Endothelial cell of umbilical vein (primary cell): ENCODE measurements around the gene PEMT. TPM values are rescaled to one million over a fixed set of nuclear protein-coding genes. Genes with fewer than 3 reads are reported as not detected.

Experiments
- BruUV-seq: library from RNA; stranded (reverse); fragments of 400-500 nt; replicated peaks from 2 replicates; lab custom pipeline; 2021; lab: Mats Ljungman, UMichigan
- CTCF ChIA-PET: fragments of 300-600, 350-600 bp; sonication (Branson Sonifier 250); formaldehyde crosslinking; loops from one replicate; lab custom pipeline; 2021; ENCODE audit warnings: antibody characterized with exemption, inconsistent platforms; lab: Charles Lee
- POLR2A ChIA-PET: fragments of 300-600, 350-600 bp; sonication (Branson Sonifier 250); formaldehyde crosslinking; loops from one replicate; lab custom pipeline; 2021; ENCODE audit warnings: antibody characterized with exemption, inconsistent platforms; lab: Charles Lee
- DNase-seq: peaks from one replicate; pipeline ENCODE4 v3.0.0-alpha.2; 2011; ENCODE audit warnings: low read depth, low spot score
- FAIRE-seq: peaks from 2 replicates; lab custom pipeline; 2011; peaks lifted over from hg19 to GRCh38; lab: Jason Lieb, UNC
- H2AFZ ChIP-seq: 2 replicates; pipeline ENCODE4 v1.6.0; 2012; ENCODE audit warnings: low read depth, low read length, control low read depth, inconsistent platforms
- H3K27ac ChIP-seq: 2 replicates; pipeline ENCODE4 v1.5.1; 2011; ENCODE audit warnings: low read depth, mild to moderate bottlenecking, control low read depth, low read length, moderate library complexity; ENCODE audit not compliant: insufficient read depth
- H3K27me3 ChIP-seq, 2 experiments: 2 replicates each; pipeline versions ENCODE4 v1.6.0 to v1.6.1; 2011; ENCODE audit warnings: low read length in 2 of 2, mixed read lengths in 1 of 2; ENCODE audit not compliant: control insufficient read depth in 2 of 2, insufficient read depth in 2 of 2
- H3K36me3 ChIP-seq, 2 experiments: 2 replicates in 1 of 2; 3 replicates in 1 of 2; pipeline ENCODE4 v1.5.1; 2011; ENCODE audit warnings: low read length in 2 of 2, mild to moderate bottlenecking in 1 of 2, moderate library complexity in 1 of 2; ENCODE audit not compliant: control insufficient read depth in 2 of 2, insufficient read depth in 2 of 2; ENCODE audit errors: extremely low read depth in 1 of 2
- H3K4me1 ChIP-seq: 3 replicates; pipeline ENCODE4 v1.5.1; 2011; ENCODE audit warnings: mild to moderate bottlenecking, low read length; ENCODE audit not compliant: control insufficient read depth, insufficient read depth; ENCODE audit errors: extremely low read depth
- H3K4me2 ChIP-seq: 2 replicates; pipeline ENCODE4 v1.6.1; 2011; ENCODE audit warnings: low read length, control low read depth, mixed read lengths; ENCODE audit not compliant: insufficient read depth
- H3K4me3 ChIP-seq, 3 experiments: fragments of 200-600 bp in 1 of 3; sonication (generic), shearing (Covaris generic) in 1 of 3; replicated peaks in 1 of 3; 2 replicates each; pipeline ENCODE4 v1.5.1; 2011 to 2016; ENCODE audit warnings: control low read depth in 3 of 3, low read length in 3 of 3, mild to moderate bottlenecking in 2 of 3, inconsistent platforms in 1 of 3, low read depth in 1 of 3, moderate library complexity in 1 of 3; ENCODE audit not compliant: insufficient read depth in 1 of 3
- H3K79me2 ChIP-seq: 2 replicates; pipeline ENCODE4 v1.6.0; 2012; ENCODE audit warnings: low read length, inconsistent platforms; ENCODE audit not compliant: control insufficient read depth, insufficient read depth
- H3K9ac ChIP-seq: replicated peaks from 2 replicates; pipeline ENCODE3; 2011; ENCODE audit warnings: low read length, control low read depth; ENCODE audit not compliant: insufficient read depth; ENCODE audit errors: extremely low read depth
- H3K9me1 ChIP-seq: replicated peaks from 3 replicates; pipeline ENCODE4 v1.6.0; 2011; ENCODE audit warnings: mild to moderate bottlenecking, low read length; ENCODE audit not compliant: control insufficient read depth, insufficient read depth; ENCODE audit errors: extremely low read depth
- H3K9me3 ChIP-seq: replicated peaks from 2 replicates; pipeline ENCODE4 v1.5.1; 2012; ENCODE audit warnings: low read length, inconsistent platforms; ENCODE audit not compliant: control insufficient read depth, insufficient read depth
- H4K20me1 ChIP-seq: replicated peaks from 2 replicates; pipeline ENCODE3; 2011; ENCODE audit warnings: mild to moderate bottlenecking, low read length; ENCODE audit not compliant: control insufficient read depth, insufficient read depth; ENCODE audit errors: extremely low read depth
- CTCF ChIP-seq, 2 donors: IDR thresholded peaks; 1 replicate in 1 of 2; 2 replicates in 1 of 2; pipeline ENCODE4 v1.5.1; 2011; ENCODE audit warnings: low read length in 2 of 2, mild to moderate bottlenecking in 2 of 2, moderate library complexity in 2 of 2, control low read depth in 1 of 2, inconsistent platforms in 1 of 2, low read depth in 1 of 2; ENCODE audit not compliant: insufficient read depth in 1 of 2; ENCODE audit errors: extremely low read depth in 1 of 2
- EZH2 ChIP-seq: IDR thresholded peaks from 2 replicates; pipeline ENCODE4 v1.6.1; 2012; ENCODE audit warnings: borderline replicate concordance, low read depth, mild to moderate bottlenecking, moderate library complexity, low read length, inconsistent platforms; ENCODE audit not compliant: severe bottlenecking
- FOS ChIP-seq: IDR thresholded peaks from 2 replicates; pipeline ENCODE4 v1.6.1; 2011; ENCODE audit warnings: mild to moderate bottlenecking, low read length, moderate library complexity, borderline replicate concordance; ENCODE audit not compliant: insufficient read depth
- GATA2 ChIP-seq: IDR thresholded peaks from 2 replicates; pipeline ENCODE4 v1.7.0; 2011; ENCODE audit warnings: low read depth, mild to moderate bottlenecking, moderate library complexity, mixed read lengths, low read length; ENCODE audit not compliant: insufficient read length, insufficient read depth
- JUN ChIP-seq: IDR thresholded peaks from 2 replicates; pipeline ENCODE4 v1.6.1; 2011; ENCODE audit warnings: borderline replicate concordance, low read depth; ENCODE audit not compliant: insufficient read length, insufficient read depth
- MAX ChIP-seq: IDR thresholded peaks from 2 replicates; pipeline ENCODE4 v1.6.1; 2011; ENCODE audit not compliant: insufficient read depth, insufficient read length
- MYC ChIP-seq: IDR thresholded peaks from one replicate; pipeline ENCODE4 v1.6.1; 2011; ENCODE audit warnings: mild to moderate bottlenecking, low read depth, low read length
- POLR2A ChIP-seq: IDR thresholded peaks from 2 replicates; pipeline ENCODE4 v1.6.1; 2012; ENCODE audit warnings: low read depth, mild to moderate bottlenecking, control low read depth, low read length
- POLR2AphosphoS5 ChIP-seq: IDR thresholded peaks from 2 replicates; pipeline ENCODE4 v1.6.1; 2012; ENCODE audit warnings: low read depth, mild to moderate bottlenecking, control low read depth, low read length, moderate library complexity; ENCODE audit not compliant: insufficient read depth
- dilution Hi-C: fragments of 300-500 bp; cut with MboI; formaldehyde crosslinking; loops from one replicate; pipeline ENCODE4 v1.15.0; 2019; ENCODE audit warnings: low sequenced_read_pairs; ENCODE audit not compliant: extremely low pct_ligation_motif_present
- intact Hi-C: fragments of 100-400 bp; cut with micrococcal nuclease; formaldehyde crosslinking; loops from one replicate; pipeline ENCODE4 v1.10.0; 2022
- polyA plus RNA-seq, 4 experiments: library from polyadenylated mRNA; depleted of rRNA in 3 of 4; stranded (reverse) in 3 of 4; unstranded in 1 of 4; fragments of >200 nt; gene quantifications; 2 replicates each; pipeline versions ENCODE4 v1.2.1 to v1.2.3, GENCODE V29; 2011 to 2012; ENCODE audit warnings: missing spikeins in 1 of 4
- total RNA-seq: library from RNA; stranded (reverse); gene quantifications from 2 replicates; pipeline ENCODE4 v1.2.3, GENCODE V29; 2021

The PEMT gene
- total and polyA plus RNA-seq, 2 donors (not counting 3 experiments of a cell fraction or from before 2014, with no cell fraction given) = 35.1 to 58.4 TPM

GRCh38 chr17:17527534-17527933, 64.0 kb downstream of the PEMT start:
- Histone ChIP-seq H3K36me3 (no peaks in the 10 kb centered on the region), H3K4me2 (no peak overlapping the region), H3K9me3 (no peaks in the 10 kb centered on the region), H2AFZ (no peak overlapping the region), H4K20me1 (no peaks in the 10 kb centered on the region), H3K9me1 (no peaks in the 10 kb centered on the region), H3K27ac (no peak overlapping the region), H3K4me1 (no peaks in the 10 kb centered on the region), H3K27me3 (no peaks in the 10 kb centered on the region), H3K9ac (no peak overlapping the region), H3K4me3 (no peak overlapping the region), H3K79me2 (no peaks in the 10 kb centered on the region)
- FAIRE-seq = no peak
- dilution Hi-C loops (no loop called here), intact Hi-C loops (loop anchor here (5.0 kb wide), 1 partner anchor 60 kb away; no protein-coding TSS in a partner anchor)
- CTCF ChIA-PET = interaction anchor here (1.6 kb wide), 1 partner anchor 31 kb away, joined by 6 read pairs; the partner anchor contains the start of gene RASD1
- BruUV-seq = no TSS peak
- no peak for DNase-seq
- TF ChIP-seq MYC (no peak), FOS (no peak), EZH2 (no peak), JUN (no peak), MAX (no peak), GATA2 (no peak), POLR2A (no peak)
- POLR2A ChIA-PET = no interaction called here

GRCh38 chr17:17526369-17526768, 65.1 kb downstream of the PEMT start:
- BruUV-seq = no TSS peak
- CTCF ChIA-PET = interaction anchor here (1.0 kb wide), 1 partner anchor 30 kb away, joined by 3 read pairs; the partner anchor contains the start of gene RASD1
- DNase-seq (no peak), FAIRE-seq (no peak)
- Histone ChIP-seq H3K27me3 (no peaks in the 10 kb centered on the region), H3K4me3 (no peak overlapping the region), H2AFZ (no peak overlapping the region), H3K4me2 (no peak overlapping the region), H3K4me1 (no peaks in the 10 kb centered on the region), H3K27ac (no peak overlapping the region), H3K9me1 (no peaks in the 10 kb centered on the region), H3K36me3 (no peaks in the 10 kb centered on the region), H3K9ac (no peak overlapping the region), H3K9me3 (no peaks in the 10 kb centered on the region), H4K20me1 (no peaks in the 10 kb centered on the region), H3K79me2 (no peaks in the 10 kb centered on the region)
- POLR2A ChIA-PET = no interaction called here
- intact Hi-C loops = loop anchor here (5.0 kb wide), 1 partner anchor 59 kb away; no protein-coding TSS in a partner anchor
- dilution Hi-C loops = no loop called here
- TF ChIP-seq GATA2 (no peak), CTCF (IDR thresholded peaks at IDR 0.05; ENCODE audit: extremely low read depth in 1 of 2, insufficient read depth in 1 of 2, low read depth in 1 of 2, low read length in 2 of 2) (no peak), FOS (no peak), MYC (no peak), MAX (no peak), JUN (no peak), POLR2A (no peak), EZH2 (no peak), POLR2AphosphoS5 (no peak)
